ENCODE measurements around the gene ZNF569. TPM values are rescaled to one million over a fixed set of nuclear protein-coding genes. Genes with fewer than 3 reads are reported as not detected.

Gene ZNF569
- polyA plus RNA-seq, 3 donors: 0.79 to 1.2 (median 0.83) TPM

DNA sequence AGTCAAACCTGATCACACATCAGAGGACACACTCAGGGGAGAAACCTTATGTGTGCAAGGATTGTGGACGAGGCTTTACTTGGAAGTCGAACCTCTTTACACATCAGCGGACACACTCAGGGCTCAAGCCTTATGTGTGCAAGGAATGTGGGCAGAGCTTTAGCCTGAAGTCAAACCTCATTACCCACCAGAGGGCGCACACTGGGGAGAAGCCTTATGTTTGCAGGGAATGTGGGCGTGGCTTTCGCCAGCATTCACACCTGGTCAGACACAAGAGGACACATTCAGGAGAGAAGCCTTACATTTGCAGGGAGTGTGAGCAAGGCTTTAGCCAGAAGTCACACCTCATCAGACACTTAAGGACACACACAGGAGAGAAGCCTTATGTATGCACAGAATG lies 104.5 kb downstream of the ZNF569 start:
- no peak for DNase-seq
- Histone ChIP-seq H3K9me3 (replicated peaks in 1 of 2; ENCODE audit: control insufficient read depth in 1 of 2, insufficient read depth in 1 of 2, low read length in 2 of 2) (peaks cover 80 to 84% of the 10 kb centered on the region in 2 donors), H4K20me1 (ENCODE audit: insufficient read depth, low read length) (no peaks in the 10 kb centered on the region), H3K36me3 (replicated peaks in 1 of 2; ENCODE audit: control insufficient read depth in 1 of 2, insufficient read depth in 2 of 2, low read length in 2 of 2) (peaks cover 29 to 62% of the 10 kb centered on the region in 2 donors), H3K9ac (ENCODE audit: insufficient read depth, low read length, poor library complexity, severe bottlenecking) (no peak overlapping the region), H3K4me2 (replicated peaks; ENCODE audit: extremely low read depth, low read length, poor library complexity, severe bottlenecking) (no peak overlapping the region), H2AFZ (ENCODE audit: insufficient read depth, low read depth, low read length, poor library complexity, severe bottlenecking) (no peak overlapping the region), H3K27ac (ENCODE audit: low read depth in 1 of 2, low read length in 2 of 2) (no peak overlapping the region), H3K79me2 (ENCODE audit: insufficient read depth, low read length) (no peaks in the 10 kb centered on the region), H3K4me1 (ENCODE audit: control insufficient read depth in 1 of 2, insufficient read depth in 2 of 2, low read length in 2 of 2) (no peaks in the 10 kb centered on the region), H3K27me3 (ENCODE audit: control insufficient read depth in 2 of 2, insufficient read depth in 2 of 2, low read length in 2 of 2) (no peaks in the 10 kb centered on the region), H3K4me3 (replicated peaks in 1 of 3; ENCODE audit: low read depth in 2 of 3, low read length in 3 of 3) (no peak overlapping the region)
- Mint-ChIP-seq H3K36me3 (peaks cover 47 to 56% of the 10 kb centered on the region in 2 donors), H3K27ac (no peak overlapping the region), H3K9me3 (peaks cover 55 to 90% (median 82%) of the 10 kb centered on the region in 7 donors), H3K4me3 (no peak overlapping the region), H3K27me3 (ENCODE audit: low read depth in 3 of 3) (no peaks in the 10 kb centered on the region), H3K4me1 (no peaks in the 10 kb centered on the region)
- TF ChIP-seq CTCF (IDR thresholded peaks at IDR 0.05): no peak
- 96% methylated on average over 3 of the region's 6 CpGs for WGBS (ENCODE audit: insufficient coverage)
- intact Hi-C loops (cut with micrococcal nuclease): no loop called here

- H3K9ac ChIP-seq (ENCODE audit: insufficient read depth, low read length, poor library complexity, severe bottlenecking): no peak overlapping the region
- no peak for DNase-seq
- Mint-ChIP-seq H3K27me3 (ENCODE audit: low read depth in 3 of 3) (no peaks in the 10 kb centered on the region), H3K36me3 (peaks cover 54 to 61% of the 10 kb centered on the region in 2 donors), H3K4me3 (no peak overlapping the region), H3K4me1 (no peaks in the 10 kb centered on the region), H3K9me3 (peaks cover 61 to 92% (median 84%) of the 10 kb centered on the region in 7 donors), H3K27ac (no peak overlapping the region)
- WGBS (ENCODE audit: insufficient coverage): 100% methylated on average over 1 of the region's 1 CpG
- H3K9me3 ChIP-seq (replicated peaks in 1 of 2; ENCODE audit: control insufficient read depth in 1 of 2, insufficient read depth in 1 of 2, low read length in 2 of 2): peaks cover 74 to 86% of the 10 kb centered on the region in 2 donors
- no peaks in the 10 kb centered on the region for H4K20me1 ChIP-seq (ENCODE audit: insufficient read depth, low read length)
- H3K36me3 ChIP-seq (replicated peaks in 1 of 2; ENCODE audit: control insufficient read depth in 1 of 2, insufficient read depth in 2 of 2, low read length in 2 of 2): peaks cover 29 to 69% of the 10 kb centered on the region in 2 donors
- no peaks in the 10 kb centered on the region for H3K79me2 ChIP-seq (ENCODE audit: insufficient read depth, low read length)
- intact Hi-C loops (cut with micrococcal nuclease): no loop called here
- no peaks in the 10 kb centered on the region for H3K4me1 ChIP-seq (ENCODE audit: control insufficient read depth in 1 of 2, insufficient read depth in 2 of 2, low read length in 2 of 2)
- H3K4me3 ChIP-seq (replicated peaks in 1 of 3; ENCODE audit: low read depth in 2 of 3, low read length in 3 of 3): peak overlapping the region in 1 of 3 experiments; percentile 12
- no peak overlapping the region for H3K27ac ChIP-seq (ENCODE audit: low read depth in 1 of 2, low read length in 2 of 2)
- H3K27me3 ChIP-seq (ENCODE audit: control insufficient read depth in 2 of 2, insufficient read depth in 2 of 2, low read length in 2 of 2): no peaks in the 10 kb centered on the region
- no peak overlapping the region for H2AFZ ChIP-seq (ENCODE audit: insufficient read depth, low read depth, low read length, poor library complexity, severe bottlenecking)
- no peak for TF ChIP-seq CTCF (IDR thresholded peaks at IDR 0.05)
- H3K4me2 ChIP-seq (replicated peaks; ENCODE audit: extremely low read depth, low read length, poor library complexity, severe bottlenecking): no peak overlapping the region
Observed at GRCh38 chr19:37361994-37362393, 105.2 kb downstream of the ZNF569 start.

Other genes starting within 250 kb of the ZNF569 start
- 1 to 10 TPM; 2.8 to 4.2 (median 3.5) TPM for gene ZNF383, start 249.2 kb downstream of the ZNF569 start, polyA plus RNA-seq
- gene ZNF527, start 96.3 kb downstream of the ZNF569 start, polyA plus RNA-seq: 1 to 10 TPM in 2 of 3 donors, under 1 TPM in 1; 0.83 to 1.6 (median 1.3) TPM
- gene ZNF570, start 1.9 kb upstream of the ZNF569 start, polyA plus RNA-seq: 1 to 10 TPM in 1 of 3 donors, under 1 TPM in 2; 0.12 to 1.1 (median 0.80) TPM
- gene ZNF793, start 39.5 kb upstream of the ZNF569 start, polyA plus RNA-seq: under 1 TPM in 1 of 3 donors, not detected in 2; 0.08 TPM
- under 1 TPM; 0.32 to 0.56 (median 0.39) TPM for gene ZNF571, start 127.3 kb upstream of the ZNF569 start, polyA plus RNA-seq
- under 1 TPM in 1 of 3 donors, not detected in 2; 0.21 TPM for gene ZNF540, start 127.4 kb upstream of the ZNF569 start, polyA plus RNA-seq
- under 1 TPM; 0.28 to 0.85 (median 0.46) TPM for gene ZFP30, start 188.0 kb upstream of the ZNF569 start, polyA plus RNA-seq

Data from CD14-positive monocyte (primary cell).